MM.1S (cell line): Measurements from ENCODE around the gene UNC5C.

Experiments used
- DNase-seq: peaks from one replicate; pipeline ENCODE4 v3.0.0-alpha.2; 2015
- H2AFZ ChIP-seq: fragments of 300-600 bp; sonication (generic); 2 replicates; pipeline ENCODE4 v1.6.0; 2016; ENCODE audit warnings: antibody characterized with exemption, low read length
- H3F3A ChIP-seq: fragments of 300-600 bp; sonication (generic); 2 replicates; pipeline ENCODE4 v1.6.1; 2016; ENCODE audit warnings: mild to moderate bottlenecking, antibody characterized with exemption, low read length, moderate library complexity, mixed read lengths; ENCODE audit not compliant: insufficient read depth
- H3K27ac ChIP-seq: fragments of 300-600 bp; sonication (generic); 2 replicates; pipeline ENCODE4 v1.5.1; 2016; ENCODE audit warnings: mild to moderate bottlenecking, low read length
- H3K27me3 ChIP-seq: fragments of 300-600 bp; sonication (generic); replicated peaks from 2 replicates; pipeline ENCODE4 v1.6.0; 2016; ENCODE audit warnings: low read length; ENCODE audit not compliant: insufficient read depth
- H3K36me3 ChIP-seq: fragments of 300-600 bp; sonication (generic); replicated peaks from 2 replicates; pipeline ENCODE4 v1.6.1; 2016; ENCODE audit warnings: mild to moderate bottlenecking, low read length, mixed read lengths; ENCODE audit not compliant: insufficient read depth
- H3K4me1 ChIP-seq: fragments of 300-600 bp; sonication (generic); 2 replicates; pipeline ENCODE4 v1.6.1; 2016; ENCODE audit warnings: low read length, mixed read lengths
- H3K4me2 ChIP-seq: fragments of 300-600 bp; sonication (generic); 2 replicates; pipeline ENCODE4 v1.6.0; 2016; ENCODE audit warnings: low read depth, low read length
- H3K4me3 ChIP-seq: fragments of 300-600 bp; sonication (generic); 2 replicates; pipeline ENCODE4 v1.5.1; 2016; ENCODE audit warnings: low read length, mixed read lengths
- H3K79me2 ChIP-seq: fragments of 300-600 bp; sonication (generic); 2 replicates; pipeline ENCODE4 v1.6.1; 2016; ENCODE audit warnings: mixed run types, low read length, mixed read lengths
- H3K9ac ChIP-seq: fragments of 300-600 bp; sonication (generic); 2 replicates; pipeline ENCODE4 v1.6.1; 2016; ENCODE audit warnings: low read length, mixed read lengths
- H3K9me2 ChIP-seq: fragments of 300-600 bp; sonication (generic); replicated peaks from 2 replicates; pipeline ENCODE4 v1.6.1; 2016; ENCODE audit warnings: mild to moderate bottlenecking, low read length, mixed read lengths; ENCODE audit not compliant: insufficient read depth
- H3K9me3 ChIP-seq: fragments of 300-600 bp; sonication (generic); replicated peaks from 2 replicates; pipeline ENCODE4 v1.6.1; 2016; ENCODE audit warnings: mild to moderate bottlenecking, low read length, mixed read lengths; ENCODE audit not compliant: insufficient read depth
- H4K20me1 ChIP-seq: fragments of 300-600 bp; sonication (generic); 2 replicates; pipeline ENCODE4 v1.6.1; 2016; ENCODE audit warnings: mild to moderate bottlenecking, low read length, moderate library complexity, mixed read lengths; ENCODE audit not compliant: insufficient read depth
- CTCF ChIP-seq: fragments of 300-600 bp; sonication (generic); IDR thresholded peaks from 2 replicates; pipeline ENCODE4 v1.5.1; 2016; ENCODE audit warnings: antibody characterized with exemption, low read length, mixed read lengths
- EZH2 ChIP-seq: fragments of 300-600 bp; sonication (generic); optimal IDR thresholded peaks from 2 replicates; pipeline ENCODE3; 2017; ENCODE audit warnings: low read depth, mild to moderate bottlenecking, antibody characterized with exemption, low read length, mixed read lengths
- EZH2phosphoT487 ChIP-seq: fragments of 300-600 bp; sonication (generic); IDR thresholded peaks from 2 replicates; pipeline ENCODE4 v1.6.1; 2018; ENCODE audit warnings: antibody characterized with exemption, low read length

UNC5C gene

DNA sequence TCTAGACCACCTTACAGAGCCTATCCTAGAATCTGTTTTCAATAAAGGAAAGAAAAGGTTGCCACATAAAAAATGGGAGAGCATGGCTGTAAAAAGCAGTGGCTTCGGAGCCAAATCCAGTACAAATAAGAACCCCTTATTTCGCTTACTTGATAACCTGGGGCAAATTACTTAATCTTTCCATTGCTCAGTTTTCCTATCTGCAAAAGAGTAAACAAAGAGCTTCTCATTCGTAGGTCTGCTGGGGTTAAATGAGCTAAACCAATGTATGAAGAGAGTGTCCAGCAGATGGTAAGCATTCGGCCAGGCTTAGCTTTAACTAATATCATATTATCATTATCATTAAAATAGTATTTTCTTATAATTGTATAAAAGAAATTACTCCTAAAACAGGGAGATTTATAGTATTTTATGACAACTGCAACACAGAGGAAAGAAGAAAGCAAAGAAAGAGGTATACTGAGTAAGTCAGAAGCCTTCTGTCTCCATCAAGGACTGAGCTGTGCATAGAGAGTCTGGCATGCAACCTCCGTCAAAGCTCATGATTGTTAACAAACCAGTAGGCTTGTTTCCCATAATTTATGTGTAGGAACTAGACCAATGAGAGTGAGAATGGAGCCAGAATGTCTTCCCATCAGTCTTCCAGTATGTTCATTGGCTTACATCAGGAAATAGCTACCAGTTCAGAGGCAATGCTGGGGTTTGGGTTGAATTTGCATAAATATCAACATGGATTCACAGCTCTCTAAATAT is 364.9 kb downstream of the UNC5C start:
- no peak overlapping the region for H3K4me2 ChIP-seq
- no peaks in the 10 kb centered on the region for H3K36me3 ChIP-seq
- no peak overlapping the region for H3K27ac ChIP-seq
- H3K79me2 ChIP-seq = no peaks in the 10 kb centered on the region
- no peaks in the 10 kb centered on the region for H3K9me3 ChIP-seq
- H2AFZ ChIP-seq = no peak overlapping the region
- H3K4me1 ChIP-seq = no peaks in the 10 kb centered on the region
- TF ChIP-seq CTCF (no peak), EZH2 (no peak), EZH2phosphoT487 (no peak)
- H4K20me1 ChIP-seq = no peaks in the 10 kb centered on the region
- no peaks in the 10 kb centered on the region for H3F3A ChIP-seq
- no peak overlapping the region for H3K9ac ChIP-seq
- DNase-seq = no peak
- H3K27me3 ChIP-seq = no peaks in the 10 kb centered on the region
- no peak overlapping the region for H3K4me3 ChIP-seq
- no peaks in the 10 kb centered on the region for H3K9me2 ChIP-seq

DNA sequence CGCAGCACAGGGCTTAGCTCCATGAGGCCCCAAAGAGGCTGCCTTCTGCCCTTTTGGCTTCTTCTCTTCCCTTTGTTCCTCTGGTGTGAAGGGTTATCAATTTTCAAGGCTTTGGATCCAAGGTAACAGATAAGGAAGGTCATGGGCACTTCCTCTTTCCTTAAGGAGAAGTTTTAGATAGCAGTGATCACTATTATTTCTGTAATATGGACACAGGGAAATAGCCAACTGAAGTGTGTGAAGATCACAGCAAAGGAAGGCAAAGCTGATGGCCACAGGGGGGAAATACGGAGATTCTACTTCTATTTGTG is 366.8 kb downstream of the UNC5C start:
- Histone ChIP-seq H2AFZ (no peak overlapping the region), H3K4me1 (no peaks in the 10 kb centered on the region), H3K27ac (no peak overlapping the region), H3K27me3 (no peaks in the 10 kb centered on the region), H3K79me2 (no peaks in the 10 kb centered on the region), H3K9ac (no peak overlapping the region), H3K4me3 (no peak overlapping the region), H3K9me3 (no peaks in the 10 kb centered on the region), H4K20me1 (no peaks in the 10 kb centered on the region), H3K9me2 (no peaks in the 10 kb centered on the region), H3K36me3 (no peaks in the 10 kb centered on the region), H3F3A (no peaks in the 10 kb centered on the region), H3K4me2 (no peak overlapping the region)
- no peak for TF ChIP-seq EZH2phosphoT487
- no peak for TF ChIP-seq EZH2
- DNase-seq = no peak

GRCh38 chr4:95181243-95181995 is 367.4 kb downstream of the UNC5C start:
- Histone ChIP-seq H3K9ac (no peak overlapping the region), H3K4me2 (no peak overlapping the region), H3K4me1 (no peaks in the 10 kb centered on the region), H3K27me3 (no peaks in the 10 kb centered on the region), H2AFZ (no peak overlapping the region), H3K36me3 (no peaks in the 10 kb centered on the region), H3K27ac (no peak overlapping the region), H3F3A (no peaks in the 10 kb centered on the region), H3K9me3 (no peaks in the 10 kb centered on the region), H4K20me1 (no peaks in the 10 kb centered on the region), H3K9me2 (no peaks in the 10 kb centered on the region), H3K79me2 (no peaks in the 10 kb centered on the region), H3K4me3 (no peak overlapping the region)
- TF ChIP-seq EZH2phosphoT487 (no peak), EZH2 (no peak), CTCF (no peak)
- no peak for DNase-seq
